GM12872 (cell line): ENCODE results near the gene DEFB113.

Experiments used
- TF ChIP-seq, protein P1 (sequence below): IDR thresholded peaks from 3 replicates; pipeline ENCODE4 v1.5.1; 2011; ENCODE audit warnings: low read depth, mild to moderate bottlenecking, low read length, moderate library complexity; ENCODE audit not compliant: insufficient read depth

Gene DEFB113

DNA sequence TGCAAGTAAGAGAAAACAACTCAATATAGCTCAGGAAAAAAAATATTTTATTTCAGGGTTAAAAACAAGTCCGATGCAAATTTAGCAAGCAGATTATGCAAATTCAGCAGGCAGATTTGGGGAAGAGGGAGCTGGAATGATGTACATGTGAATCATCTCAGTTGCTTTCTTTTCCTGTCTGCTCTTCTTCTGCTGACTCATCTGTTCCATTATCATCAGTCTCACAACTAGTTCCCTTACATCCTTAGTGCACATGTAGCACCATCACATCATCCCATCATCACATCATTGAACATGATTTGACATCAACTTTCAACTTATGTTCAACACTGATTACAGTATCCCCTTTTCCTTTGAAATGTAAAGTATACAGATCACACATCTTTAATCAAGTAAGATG is 11.5 kb upstream of the DEFB113 start:
- TF ChIP-seq, protein P1, sequence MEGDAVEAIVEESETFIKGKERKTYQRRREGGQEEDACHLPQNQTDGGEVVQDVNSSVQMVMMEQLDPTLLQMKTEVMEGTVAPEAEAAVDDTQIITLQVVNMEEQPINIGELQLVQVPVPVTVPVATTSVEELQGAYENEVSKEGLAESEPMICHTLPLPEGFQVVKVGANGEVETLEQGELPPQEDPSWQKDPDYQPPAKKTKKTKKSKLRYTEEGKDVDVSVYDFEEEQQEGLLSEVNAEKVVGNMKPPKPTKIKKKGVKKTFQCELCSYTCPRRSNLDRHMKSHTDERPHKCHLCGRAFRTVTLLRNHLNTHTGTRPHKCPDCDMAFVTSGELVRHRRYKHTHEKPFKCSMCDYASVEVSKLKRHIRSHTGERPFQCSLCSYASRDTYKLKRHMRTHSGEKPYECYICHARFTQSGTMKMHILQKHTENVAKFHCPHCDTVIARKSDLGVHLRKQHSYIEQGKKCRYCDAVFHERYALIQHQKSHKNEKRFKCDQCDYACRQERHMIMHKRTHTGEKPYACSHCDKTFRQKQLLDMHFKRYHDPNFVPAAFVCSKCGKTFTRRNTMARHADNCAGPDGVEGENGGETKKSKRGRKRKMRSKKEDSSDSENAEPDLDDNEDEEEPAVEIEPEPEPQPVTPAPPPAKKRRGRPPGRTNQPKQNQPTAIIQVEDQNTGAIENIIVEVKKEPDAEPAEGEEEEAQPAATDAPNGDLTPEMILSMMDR, result no peak

DNA sequence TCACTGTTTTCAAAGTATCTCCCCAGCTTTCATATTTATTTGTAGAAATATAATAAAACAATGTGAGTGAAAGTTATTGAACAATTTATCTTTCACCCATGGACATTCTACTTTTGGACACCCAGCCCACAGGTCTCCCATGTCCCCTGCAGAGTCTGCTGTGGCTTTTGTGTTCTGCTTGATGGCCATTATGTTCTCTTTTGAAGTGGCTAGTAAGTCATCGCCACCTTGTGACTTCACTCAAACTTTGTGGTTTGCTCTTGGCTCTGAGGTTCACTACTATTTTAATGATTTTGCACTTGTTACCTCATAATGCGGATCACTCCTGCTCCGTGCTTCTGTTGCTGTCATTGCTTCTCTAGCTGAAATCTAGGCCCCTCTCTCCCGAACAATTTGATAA is 10.2 kb upstream of the DEFB113 start:
- TF ChIP-seq, protein P1, result no peak

GRCh38 chr6:49978332-49979226 is 9.2 kb upstream of the DEFB113 start:
- TF ChIP-seq, protein P1, result no peak

DNA sequence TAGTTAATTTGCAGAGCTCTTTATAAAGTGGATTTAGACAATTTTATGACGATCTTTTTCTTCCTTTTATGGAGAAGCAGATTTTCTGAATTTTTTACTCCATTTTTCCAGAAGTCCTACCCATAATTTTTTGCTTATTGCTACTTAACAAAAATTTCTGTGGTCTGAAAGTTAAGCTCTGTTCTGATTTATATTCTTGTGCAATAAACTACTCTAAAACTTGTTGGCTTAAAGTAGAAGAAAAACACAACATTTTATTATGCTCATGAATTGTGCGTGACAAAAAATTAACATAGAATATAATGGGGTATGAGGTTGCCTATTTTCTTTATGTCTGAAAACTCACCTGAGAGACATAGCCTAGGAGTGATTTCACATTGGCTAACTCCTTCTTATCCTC is 2.6 kb downstream of the DEFB113 start:
- TF ChIP-seq, protein P1, result no peak

DNA sequence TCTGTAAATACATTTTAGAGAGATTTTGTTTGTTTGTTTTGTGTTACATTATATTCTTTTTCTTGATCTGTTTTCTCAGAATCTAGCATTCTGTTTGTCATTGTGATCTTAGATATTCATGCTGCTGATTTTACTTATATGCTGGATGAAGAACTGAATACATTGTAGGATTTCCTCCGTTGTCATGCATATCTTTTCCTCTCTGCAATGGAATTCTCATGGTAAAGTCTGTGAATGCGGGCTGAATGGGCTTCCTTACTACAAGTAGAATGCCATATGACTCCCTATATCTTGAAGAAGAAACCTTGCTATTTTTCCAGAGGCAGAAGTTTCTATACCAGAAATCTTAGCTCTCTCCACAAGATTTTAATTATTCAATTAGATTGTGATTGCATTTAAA is 3.1 kb downstream of the DEFB113 start:
- TF ChIP-seq, protein P1, result no peak

DNA sequence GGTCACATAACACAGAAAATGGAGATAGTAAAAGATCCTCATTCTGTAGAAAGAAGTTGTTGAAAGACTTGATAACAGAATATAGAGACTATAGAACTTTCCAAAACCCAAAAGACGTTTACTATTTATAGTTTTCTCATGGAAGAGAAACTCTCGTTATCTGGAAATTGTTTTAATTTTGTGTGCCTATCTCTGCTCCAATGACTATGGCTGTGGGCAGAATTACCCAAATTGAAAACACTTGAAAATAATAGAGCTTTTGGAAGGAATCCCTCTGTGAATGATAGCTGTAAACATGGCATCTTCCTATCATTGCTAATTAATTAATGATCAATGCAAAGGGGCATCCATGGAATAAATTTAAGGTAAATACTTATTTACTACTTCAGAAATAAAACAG is 5.4 kb downstream of the DEFB113 start, which contains the start of gene DEFB114:
TSS of gene DEFB114 (minus strand) at position 101 of the 400 bp plus-strand sequence. CDS start at position 42, 59 bp downstream.
- TF ChIP-seq, protein P1, result no peak

DNA sequence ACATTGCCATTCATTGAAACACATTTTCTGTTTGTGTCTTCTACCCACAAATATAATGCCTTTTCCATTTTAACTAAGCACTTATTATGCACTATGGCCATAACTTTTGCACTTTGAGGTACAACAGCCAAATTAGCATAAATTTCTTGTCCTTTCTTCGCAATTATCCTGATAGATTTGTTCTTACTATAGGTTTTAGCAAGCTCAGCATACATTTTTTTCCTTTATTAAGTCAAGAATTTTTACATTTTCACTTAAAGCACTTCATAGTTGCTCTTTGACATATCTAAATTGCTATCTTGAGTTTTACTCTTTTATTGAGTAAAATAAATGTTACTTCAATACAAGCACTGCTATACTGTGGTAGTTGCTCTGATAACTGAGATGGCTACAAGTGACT is 11.2 kb downstream of the DEFB113 start:
- TF ChIP-seq, protein P1, result no peak
